SU-DHL-6 (cell line): ENCODE data around the gene TAF1C.

ENCODE experiments used
- EZH2phosphoT487 ChIP-seq: fragments of 200-600 bp; sonication (generic), shearing (Covaris generic); conservative IDR thresholded peaks from 2 replicates; pipeline ENCODE4 v1.6.1; 2018; ENCODE audit warnings: mild to moderate bottlenecking, antibody characterized with exemption, low read length, moderate library complexity, mixed read lengths
- TF ChIP-seq, protein P1 (sequence below): fragments of 200-600 bp; sonication (generic); IDR thresholded peaks from one replicate; pipeline ENCODE4 v1.5.1; 2017; ENCODE audit warnings: antibody characterized with exemption, mild to moderate bottlenecking, low read length, moderate library complexity; ENCODE audit not compliant: insufficient read depth, poor library complexity, severe bottlenecking

DNA sequence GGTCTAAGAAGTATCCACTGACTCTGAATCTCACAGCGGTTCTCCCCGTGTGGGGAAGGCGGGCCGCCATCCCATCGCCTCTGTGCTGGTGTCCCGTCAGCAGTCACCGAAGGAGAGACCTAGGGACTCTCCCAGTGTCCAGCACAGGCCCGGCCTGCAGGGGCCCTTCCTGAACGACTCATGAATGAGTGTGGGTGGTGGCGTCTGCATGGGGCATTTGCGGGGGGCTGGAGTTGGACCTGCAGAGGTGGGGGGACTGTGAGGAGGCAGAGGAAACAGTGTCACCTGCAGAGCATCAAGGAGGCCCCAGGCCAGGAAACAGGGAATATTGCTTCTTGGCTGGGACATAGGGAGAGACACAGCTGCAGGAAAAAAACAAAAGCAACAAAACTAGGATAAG, 42.6 kb upstream of the TAF1C start:
- TF ChIP-seq, protein P1, sequence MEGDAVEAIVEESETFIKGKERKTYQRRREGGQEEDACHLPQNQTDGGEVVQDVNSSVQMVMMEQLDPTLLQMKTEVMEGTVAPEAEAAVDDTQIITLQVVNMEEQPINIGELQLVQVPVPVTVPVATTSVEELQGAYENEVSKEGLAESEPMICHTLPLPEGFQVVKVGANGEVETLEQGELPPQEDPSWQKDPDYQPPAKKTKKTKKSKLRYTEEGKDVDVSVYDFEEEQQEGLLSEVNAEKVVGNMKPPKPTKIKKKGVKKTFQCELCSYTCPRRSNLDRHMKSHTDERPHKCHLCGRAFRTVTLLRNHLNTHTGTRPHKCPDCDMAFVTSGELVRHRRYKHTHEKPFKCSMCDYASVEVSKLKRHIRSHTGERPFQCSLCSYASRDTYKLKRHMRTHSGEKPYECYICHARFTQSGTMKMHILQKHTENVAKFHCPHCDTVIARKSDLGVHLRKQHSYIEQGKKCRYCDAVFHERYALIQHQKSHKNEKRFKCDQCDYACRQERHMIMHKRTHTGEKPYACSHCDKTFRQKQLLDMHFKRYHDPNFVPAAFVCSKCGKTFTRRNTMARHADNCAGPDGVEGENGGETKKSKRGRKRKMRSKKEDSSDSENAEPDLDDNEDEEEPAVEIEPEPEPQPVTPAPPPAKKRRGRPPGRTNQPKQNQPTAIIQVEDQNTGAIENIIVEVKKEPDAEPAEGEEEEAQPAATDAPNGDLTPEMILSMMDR, result no peak
- TF ChIP-seq EZH2phosphoT487, result no peak
